Thyroid gland (tissue), 4 donors: ENCODE results near the gene MS4A10.

Experiments used
- CTCF ChIP-seq, 6 experiments: fragments of 200-600 bp in 3 of 6; fragments of 450-650 bp in 3 of 6; sonication (generic) in 3 of 6; IDR thresholded peaks; one replicate each; pipeline ENCODE4 v1.5.1; 2016 to 2019; ENCODE audit warnings: antibody characterized with exemption in 6 of 6, mild to moderate bottlenecking in 2 of 6, inconsistent platforms in 1 of 6, moderate library complexity in 1 of 6
- POLR2A ChIP-seq, 2 donors: fragments of 450-650 bp; IDR thresholded peaks; one replicate each; pipeline ENCODE4 v1.6.1; 2017; ENCODE audit warnings: antibody characterized with exemption in 2 of 2, mild to moderate bottlenecking in 2 of 2, moderate library complexity in 1 of 2

GRCh38 chr11:60791153-60791933 is 6.2 kb downstream of the MS4A10 start:
- TF ChIP-seq CTCF (IDR thresholded peaks at IDR 0.05) (no peak), POLR2A (IDR thresholded peaks at IDR 0.05) (no peak)
